Erythroblast (primary cell): ENCODE measurements around the gene HAGHL.

ENCODE experiments used
- GATA1 ChIP-seq: IDR thresholded peaks from 2 replicates; pipeline ENCODE4 v1.6.1; 2011; ENCODE audit warnings: low read depth, mild to moderate bottlenecking, control low read depth, low read length, moderate library complexity
- POLR2A ChIP-seq: IDR thresholded peaks from 2 replicates; pipeline ENCODE4 v1.6.1; 2011; ENCODE audit warnings: mild to moderate bottlenecking, low read length

DNA sequence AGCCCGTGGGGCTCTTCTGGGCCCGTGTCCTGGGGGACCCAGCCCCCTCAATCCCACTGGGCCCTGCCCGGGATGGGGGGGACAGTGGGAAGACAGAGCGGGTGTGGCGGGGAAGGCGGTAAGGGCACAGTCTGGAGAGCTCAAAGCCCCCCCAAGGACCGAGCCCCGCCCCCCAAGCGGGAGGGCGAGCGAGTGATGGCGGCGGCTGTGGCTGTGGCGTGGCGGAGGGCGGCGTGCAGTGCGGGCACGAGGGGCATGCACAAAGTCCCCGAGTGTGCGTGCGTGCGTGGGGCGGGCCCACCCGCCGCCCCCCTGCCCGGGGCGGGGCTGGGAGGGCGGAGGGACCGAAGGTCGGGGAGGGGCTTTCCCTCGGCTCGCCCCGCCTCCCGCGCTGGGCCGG, 33.1 kb upstream of the HAGHL start:
- TF ChIP-seq POLR2A (no peak), GATA1 (no peak)
